A204.1 (cell line): ENCODE results near the gene CACNG6.
"Not testable (repeated sequence)": the region's sequence is repeated elsewhere in the genome, so short reads cannot be mapped to it uniquely, and the experiment has no call there.

Source experiments
- FAIRE-seq: peaks from 2 replicates; lab custom pipeline; 2012; peaks lifted over from hg19 to GRCh38; lab: Jason Lieb, UNC

CACNG6 gene, protein sequence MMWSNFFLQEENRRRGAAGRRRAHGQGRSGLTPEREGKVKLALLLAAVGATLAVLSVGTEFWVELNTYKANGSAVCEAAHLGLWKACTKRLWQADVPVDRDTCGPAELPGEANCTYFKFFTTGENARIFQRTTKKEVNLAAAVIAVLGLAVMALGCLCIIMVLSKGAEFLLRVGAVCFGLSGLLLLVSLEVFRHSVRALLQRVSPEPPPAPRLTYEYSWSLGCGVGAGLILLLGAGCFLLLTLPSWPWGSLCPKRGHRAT

DNA sequence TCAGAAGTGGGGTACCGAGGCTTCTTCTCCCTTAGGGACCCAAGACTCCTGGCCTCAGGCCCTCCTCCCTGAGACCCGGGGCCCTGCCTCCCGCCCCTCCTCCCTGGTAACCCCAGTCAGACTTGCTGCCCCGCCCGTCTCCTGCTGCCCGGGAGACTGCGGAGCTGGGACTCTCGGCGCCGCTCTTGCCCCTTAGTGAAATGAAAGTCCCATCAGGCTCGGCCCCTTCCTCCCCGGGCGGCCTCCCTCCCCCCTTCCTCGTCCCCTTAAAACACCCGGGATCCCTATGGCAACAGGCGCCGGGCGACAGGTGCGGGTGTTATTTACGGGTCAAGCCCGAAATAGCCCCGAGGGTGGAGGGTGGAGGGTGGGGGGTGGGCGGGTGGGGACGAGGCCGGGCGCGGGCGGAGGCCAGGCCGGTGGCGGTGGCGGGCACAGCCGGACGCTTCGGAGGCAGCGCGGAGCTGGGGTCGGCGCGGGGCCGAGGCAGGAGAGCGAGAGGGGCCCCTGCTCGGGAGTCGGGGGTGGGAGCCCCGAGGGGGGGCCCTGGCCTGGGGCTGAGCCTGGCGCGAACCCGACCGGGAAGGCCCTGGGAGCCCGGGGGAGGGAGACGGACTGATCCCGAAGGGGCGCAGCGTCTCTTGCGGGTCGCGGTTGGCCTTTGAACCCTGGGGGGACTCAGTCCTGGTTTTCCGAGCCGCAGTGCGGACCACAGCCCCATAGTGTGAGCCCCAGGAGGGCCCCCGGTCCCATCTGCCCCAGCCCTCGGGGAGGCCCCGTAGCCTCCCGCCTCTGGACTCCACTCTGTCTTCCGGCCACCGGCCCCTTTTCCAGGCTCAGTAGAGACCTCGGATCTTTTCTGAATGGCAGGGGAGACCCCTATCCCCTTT lies at the start of gene CACNG6:
Gene CACNG6 (plus strand): TSS at position 414 of the 890 bp plus-strand sequence. CDS start 1,241 bp downstream, outside the sequence.
- no peak for FAIRE-seq

DNA sequence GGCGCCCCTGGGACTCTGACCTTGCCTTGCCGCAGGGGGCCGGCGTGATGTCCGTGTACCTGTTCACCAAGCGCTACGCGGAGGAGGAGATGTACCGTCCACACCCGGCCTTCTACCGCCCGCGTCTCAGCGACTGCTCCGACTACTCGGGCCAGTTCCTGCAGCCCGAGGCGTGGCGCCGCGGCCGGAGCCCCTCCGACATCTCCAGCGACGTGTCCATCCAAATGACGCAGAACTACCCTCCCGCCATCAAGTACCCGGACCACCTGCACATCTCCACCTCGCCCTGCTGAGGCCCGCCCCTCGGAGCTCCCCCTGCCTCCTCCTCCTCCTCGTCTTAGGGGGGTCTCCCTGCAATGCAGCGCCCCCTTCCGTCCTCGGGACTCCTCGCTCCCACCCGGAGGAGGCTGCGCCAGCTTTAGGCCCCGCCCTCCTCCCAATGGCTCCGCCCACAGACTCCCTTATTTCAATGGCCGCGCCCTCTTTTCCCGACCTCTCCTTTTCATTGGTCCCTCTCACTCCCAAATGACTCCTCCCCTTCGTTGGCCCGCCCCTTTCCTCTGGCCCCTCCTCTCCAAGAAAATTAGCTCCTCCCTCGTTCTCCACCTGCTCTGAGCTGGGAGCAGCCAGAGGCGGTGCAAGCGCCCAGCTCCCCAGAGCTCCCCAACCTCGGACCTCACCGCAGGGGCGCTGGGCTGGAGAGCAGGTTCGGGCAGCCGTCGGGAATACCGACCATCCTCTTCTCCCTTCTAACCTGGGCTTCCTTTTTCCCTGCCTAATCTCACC lies 49.2 kb upstream of the CACNG6 start:
- no peak for FAIRE-seq

DNA sequence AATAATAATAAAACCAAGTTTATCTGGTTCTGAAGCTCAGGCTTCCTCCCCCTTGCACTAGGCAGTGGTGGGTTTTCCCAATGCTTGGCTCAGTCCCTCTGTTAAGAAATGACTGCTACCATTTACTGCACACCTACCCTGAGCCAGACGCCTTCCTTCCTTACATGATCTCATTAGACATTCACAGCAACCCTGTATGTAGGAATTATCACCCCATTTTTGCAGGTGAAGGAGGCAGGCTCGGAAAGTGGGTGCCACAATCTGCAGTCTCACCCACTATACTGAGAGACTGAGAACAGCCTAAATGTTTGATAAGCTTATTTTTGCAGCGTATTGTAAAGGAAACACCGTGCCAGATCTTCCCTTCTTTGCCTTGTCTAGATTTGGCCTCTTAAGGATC lies 47.0 kb upstream of the CACNG6 start:
- no peak for FAIRE-seq

DNA sequence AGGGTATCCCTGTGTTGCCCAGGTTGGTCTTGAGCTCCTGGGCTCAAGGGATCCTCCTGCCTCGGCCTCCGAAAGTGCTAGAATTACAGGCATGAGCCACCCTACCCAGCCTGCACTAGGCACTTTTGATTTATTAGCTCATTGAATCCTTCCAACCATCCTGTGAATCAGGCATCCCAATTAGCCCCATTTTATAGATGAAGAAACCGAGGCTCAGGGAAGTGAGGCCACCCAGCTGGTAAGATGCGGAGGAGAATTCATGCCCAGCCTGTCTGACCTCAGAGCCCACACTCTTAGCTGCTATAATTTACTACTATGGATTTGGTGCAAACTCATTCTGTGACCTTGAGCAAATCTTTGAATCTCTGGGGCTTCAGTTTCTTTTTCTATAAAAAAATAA lies 46.5 kb upstream of the CACNG6 start:
- FAIRE-seq, result no peak

DNA sequence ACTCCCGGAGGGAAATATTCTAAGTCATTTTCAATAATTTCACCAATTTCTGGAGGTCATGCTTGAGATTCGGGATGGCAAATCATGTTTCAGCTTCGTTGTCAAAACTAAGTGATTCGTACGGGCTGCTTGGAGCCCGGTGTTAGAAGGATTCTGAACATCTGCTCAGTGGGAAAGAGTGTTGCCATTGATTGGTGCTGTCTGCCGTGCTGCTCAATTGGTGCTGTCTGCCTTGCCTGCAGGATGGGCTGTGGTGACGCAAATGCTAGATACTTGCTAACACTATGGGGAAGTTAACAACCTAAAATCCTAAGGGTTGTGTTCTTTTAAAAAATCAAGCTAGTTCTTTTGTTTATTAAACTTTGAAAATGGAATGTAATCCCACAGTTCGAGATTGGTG lies 46.0 kb upstream of the CACNG6 start:
- FAIRE-seq, result no peak

DNA sequence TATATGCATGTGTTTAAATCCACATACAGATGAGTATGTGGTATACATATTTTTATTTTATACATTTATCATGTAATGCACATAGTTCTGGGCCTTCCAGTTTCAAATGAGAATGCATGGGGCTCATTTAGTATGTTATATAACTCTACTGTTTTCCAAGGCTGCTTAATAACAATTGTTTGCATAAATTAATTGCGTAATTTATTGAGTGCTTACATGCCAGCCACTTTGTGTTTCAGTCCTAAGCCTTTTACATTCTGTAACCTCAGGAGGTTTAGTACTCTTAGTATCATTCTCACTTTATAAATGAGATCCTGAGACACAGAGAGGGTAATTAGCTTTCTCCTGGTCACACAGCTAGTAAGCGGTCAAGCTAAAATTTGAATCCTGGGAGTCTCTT lies 45.4 kb upstream of the CACNG6 start:
- no peak for FAIRE-seq

DNA sequence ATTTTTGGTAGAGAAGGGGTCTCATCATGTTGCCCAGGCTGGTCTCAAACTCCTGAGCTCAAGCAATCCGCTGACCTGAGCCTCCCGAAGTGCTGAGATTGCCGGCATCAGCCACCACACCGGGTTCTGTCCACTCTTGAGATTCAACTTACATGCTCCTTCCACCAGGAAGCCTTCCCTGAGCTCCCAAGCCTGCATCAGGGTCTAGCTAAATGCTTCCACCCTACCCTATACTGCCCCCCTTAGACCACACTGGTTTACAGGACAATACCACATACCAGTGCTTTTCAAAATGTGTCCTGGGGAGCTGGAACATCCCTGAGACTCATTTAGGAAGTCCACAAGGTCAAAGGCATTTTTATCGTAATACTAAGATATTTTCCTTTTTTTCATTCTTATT lies 43.8 kb upstream of the CACNG6 start:
- no peak for FAIRE-seq

DNA sequence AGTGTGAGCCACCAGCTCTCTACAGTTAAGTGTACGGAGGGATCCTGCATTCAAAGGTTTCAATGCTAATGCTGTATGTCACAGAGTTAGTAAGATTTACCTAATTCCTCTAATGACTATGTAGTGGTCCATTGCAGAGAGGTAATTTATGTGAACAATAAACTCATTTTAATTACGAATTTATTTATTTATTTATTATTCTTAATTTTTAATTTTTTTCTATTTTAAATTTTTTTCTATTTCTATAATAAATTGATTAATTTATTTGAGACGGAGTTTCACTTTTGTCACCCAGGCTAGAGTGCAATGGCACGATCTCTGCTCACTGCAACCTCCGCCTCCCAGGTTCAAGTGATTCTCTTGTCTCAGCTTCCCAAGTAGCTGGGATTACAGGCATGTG lies 42.8 kb upstream of the CACNG6 start:
- FAIRE-seq, result not testable (repeated sequence)

DNA sequence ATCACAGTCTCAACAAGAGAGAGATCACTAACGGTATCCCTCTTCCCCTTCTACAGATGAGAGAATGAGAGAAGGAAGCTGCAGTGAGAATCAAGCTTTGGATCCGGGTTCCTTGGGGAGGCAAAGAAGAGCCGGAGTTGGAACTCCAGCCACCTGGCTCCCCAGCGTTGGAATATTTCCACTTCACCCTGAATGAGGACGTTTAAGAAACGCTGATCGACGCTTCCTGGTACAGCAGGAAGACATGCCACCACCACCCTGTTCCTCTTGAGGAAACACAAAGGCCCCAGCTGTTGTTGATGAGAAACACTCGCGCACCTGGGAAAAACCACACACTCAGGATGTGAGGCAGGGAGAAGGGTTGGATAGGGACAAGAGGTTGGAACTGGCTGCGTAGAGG lies 40.0 kb upstream of the CACNG6 start:
- no peak for FAIRE-seq

DNA sequence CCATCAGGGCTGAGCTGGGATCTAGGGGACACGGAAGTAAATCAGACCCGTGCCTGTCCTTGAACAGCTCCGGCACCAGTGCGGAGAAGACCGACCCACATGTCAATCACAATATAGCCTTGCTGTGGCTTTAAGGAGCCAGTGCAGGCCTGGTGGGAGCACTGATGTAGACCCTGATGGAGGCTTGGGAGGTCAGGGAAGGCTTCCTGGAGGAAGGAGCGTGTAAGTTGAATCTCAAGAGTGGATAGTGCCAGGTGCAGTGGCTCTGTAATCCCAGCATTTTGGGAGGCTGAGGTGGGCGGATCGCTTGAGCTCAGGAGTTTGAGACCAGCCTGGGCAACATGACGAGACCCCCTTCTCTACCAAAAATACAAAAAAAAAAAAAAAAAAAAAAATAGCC lies 39.5 kb upstream of the CACNG6 start:
- no peak for FAIRE-seq

DNA sequence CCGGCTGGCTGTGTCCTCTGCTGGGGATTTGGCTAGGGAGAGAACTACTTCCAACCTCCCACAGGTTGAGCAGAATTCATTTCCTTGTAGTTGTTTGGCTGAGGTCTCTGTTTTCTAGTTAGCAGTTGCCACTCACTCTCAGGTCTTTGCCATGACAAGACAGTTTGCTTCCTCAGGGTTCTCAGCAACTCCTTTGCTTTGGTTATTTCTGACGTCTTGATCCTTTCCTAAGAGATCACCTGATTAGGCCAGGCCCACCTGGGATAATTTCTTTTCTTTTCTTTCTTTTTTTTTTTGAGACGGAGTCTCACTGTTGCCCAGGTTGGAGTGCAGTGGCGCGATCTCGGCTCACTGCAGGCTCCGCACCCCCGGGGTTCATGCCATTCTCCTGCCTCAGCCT lies 38.1 kb upstream of the CACNG6 start:
- no peak for FAIRE-seq

DNA sequence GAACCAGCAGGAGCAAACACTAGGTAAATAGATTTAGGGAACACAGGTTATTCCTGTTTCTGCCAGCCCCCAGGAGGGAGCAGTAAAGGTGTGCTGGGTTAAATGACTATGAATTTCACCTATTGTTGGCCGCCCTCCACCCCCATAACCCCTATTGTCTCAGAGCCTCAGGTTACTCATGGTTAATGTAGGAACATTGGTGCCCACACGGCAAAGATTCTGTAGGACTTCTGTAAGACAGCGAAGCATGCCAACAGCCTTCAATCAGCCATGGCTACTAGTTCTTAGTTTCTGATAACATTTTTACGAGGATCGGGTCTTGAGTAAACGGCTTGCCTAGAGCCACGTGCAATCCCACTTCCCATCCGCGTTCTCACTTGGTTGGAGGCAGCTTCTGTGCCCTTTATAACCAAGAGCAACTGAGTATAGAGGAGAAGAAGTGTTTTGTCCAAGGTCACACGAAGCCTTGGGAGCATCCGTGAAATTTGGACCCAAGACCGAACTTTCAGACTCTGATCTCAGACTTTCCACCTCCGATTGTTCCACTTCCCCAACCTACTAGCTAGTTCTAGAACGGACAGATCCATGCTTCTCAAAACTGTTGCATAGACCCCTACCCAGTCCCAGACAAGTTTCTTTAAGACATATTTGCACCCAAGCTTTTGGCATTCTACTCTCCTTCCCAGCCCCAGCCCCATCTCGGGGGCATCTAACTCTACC lies 33.8 kb upstream of the CACNG6 start:
- no peak for FAIRE-seq

DNA sequence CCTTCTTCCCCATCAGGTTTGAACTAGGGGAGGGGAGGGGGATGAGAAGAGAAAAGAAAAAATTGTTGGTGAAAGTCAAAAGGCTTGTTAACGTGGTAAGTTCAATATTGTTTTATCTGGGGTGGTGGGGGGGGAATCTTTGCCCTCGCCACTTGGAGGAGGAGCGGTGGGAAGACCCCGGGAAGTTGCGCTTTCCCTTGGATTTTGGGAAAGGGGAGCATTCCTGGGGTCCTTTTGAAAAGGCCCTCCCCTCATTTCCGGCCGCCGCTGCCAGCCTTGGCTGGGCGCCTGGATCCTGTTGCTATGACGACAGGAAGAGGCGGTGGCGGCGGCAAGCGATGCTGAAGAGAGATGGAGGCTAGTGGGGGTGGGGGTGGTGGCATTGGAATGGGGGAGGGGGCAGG lies 33.3 kb upstream of the CACNG6 start:
- FAIRE-seq, result no peak

DNA sequence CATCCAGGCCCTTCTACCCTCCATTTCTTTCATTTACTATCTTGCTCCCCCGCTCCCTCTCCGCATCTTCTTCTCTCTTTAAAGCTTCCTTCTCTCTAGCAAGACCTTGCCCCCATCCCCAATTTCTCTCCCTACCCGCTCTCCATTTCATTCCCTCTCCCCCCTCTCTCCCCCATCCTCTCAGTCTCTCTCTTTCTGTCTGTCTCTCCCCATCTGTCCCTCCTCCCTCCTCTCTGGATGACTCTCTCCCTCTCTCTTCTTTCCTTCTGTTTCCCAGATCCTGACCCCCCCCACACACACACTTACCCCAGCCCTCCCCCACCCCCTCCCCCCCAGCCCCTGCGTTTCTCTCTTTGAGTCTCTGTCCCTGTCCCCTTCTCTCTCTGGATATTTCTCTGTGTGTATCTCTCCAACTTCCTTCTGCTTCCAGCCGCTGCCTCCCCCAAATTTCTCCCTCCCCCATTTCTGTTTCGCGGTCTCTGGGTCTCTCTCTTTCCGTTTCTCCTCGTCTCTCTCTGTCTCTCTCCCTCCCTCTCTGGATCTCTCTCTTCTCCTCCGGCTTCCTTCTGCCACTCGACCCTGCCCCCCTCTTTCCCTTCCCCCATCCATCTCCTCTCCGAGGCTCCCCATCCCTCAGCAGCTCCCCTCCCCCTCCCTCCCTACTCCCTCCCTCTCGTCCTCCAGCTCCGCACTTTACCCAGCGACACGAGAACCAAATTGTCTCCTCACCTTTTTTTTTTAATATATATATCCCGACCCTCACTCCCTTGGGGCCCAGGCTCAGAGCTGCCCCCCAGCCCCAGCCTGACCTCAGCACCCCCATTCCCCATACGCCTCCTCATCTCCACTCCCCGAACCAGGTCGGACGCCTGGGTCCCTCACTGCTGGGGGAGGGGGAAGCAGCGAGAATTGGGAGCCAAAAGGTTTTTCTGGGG lies 32.3 kb upstream of the CACNG6 start:
- FAIRE-seq, result no peak

DNA sequence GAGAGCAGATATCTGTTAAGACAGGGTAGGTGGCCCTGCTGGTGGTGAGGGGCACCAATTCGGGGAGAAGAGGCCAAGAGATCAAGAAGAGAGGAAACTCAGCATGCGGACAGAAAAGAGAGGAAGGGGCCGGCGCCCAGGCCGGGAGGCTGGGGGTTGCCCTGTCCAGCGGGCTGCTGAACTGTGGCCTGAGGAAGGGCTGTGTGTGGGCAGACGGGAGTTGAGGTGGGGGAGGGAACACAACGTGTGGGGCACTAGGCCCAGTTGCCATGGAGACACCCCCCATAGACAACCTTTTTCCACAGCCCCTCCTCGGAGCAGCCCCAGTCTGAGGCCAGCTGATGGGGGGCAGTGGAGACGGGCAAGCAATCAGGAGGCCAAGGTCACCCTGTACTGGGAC lies 31.2 kb upstream of the CACNG6 start:
- FAIRE-seq, result no peak

DNA sequence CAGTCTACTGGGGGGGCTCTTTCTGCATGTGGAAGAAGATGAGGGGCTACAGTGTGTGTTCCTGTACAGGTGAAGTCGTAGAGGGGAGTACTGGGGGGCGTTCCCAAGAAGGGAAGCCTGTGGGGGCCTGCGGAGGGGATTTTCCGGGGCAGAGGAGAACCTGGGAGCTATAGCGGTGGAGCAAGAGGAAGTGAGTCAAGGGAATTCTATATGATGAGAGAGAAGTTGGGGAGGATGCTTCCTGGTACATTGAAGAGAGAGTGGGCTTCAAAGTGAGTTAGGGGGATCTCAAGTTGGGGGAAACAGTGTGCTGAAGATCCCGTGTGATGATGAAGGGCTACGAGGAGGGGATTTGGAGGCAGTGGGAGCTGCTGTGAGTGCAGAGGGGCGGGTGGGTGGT lies 30.6 kb upstream of the CACNG6 start:
- FAIRE-seq, result no peak

DNA sequence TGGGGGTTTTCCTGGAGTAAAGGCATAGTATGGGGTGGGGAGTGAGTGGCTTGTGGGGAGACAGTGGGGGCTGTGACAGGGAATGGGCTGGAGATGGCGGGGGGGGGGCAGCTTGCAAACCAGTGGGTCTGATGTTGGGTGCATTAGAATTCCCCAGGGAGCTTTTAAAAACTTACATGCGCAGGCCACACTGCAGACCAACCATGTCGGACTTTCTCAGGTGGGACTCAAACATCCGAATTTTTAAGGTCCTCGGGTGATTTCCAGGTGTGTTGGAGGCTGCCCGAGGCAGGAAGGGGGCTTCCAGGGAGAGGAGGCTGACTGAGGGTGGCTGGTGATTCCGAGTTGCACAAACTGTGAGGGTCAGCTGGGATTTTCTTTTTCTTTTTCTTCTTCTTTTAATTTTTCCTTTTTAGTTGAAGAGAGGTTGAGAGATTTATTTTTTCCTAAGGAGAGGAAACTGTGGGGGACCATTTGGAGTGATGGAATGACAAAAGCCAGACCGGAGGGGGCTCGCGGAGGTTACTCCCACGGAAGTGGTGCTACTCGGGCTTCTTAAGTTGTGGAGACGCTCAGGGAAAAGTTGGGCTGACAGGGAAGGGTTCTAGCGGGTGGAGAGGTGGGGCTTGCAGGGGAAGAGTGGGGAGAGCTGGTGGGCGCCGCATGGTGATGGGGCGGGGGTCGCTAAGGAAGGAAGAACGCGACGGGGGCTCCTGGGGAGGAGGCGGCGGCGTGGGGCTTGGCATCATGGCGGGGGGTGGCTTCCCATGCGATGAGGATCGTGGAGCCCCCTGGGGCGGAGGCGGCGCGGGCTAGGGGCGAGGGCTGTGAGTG lies 29.7 kb upstream of the CACNG6 start:
- FAIRE-seq, result no peak

DNA sequence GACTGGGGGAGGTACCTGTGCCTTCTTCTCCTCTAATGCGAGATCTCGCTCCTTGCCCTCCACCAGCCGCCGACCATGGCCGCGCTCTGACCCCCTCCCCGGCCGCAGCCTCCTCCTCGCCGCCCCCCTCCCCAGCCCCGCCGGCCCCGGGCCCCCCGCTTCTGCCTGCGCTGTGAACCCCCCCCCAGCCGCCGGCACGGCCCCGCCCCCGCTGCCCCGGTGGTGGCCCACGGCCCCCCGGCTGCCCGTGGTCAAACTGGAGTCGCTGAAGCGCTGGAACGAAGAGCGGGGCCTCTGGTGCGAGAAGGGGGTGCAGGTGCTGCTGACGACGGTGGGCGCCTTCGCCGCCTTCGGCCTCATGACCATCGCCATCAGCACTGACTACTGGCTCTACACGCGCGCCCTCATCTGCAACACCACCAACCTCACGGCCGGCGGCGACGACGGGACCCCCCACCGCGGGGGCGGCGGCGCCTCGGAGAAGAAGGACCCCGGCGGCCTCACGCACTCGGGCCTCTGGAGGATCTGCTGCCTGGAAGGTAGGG lies 28.5 kb upstream of the CACNG6 start, which contains the start of gene CACNG8:
Gene CACNG8 (plus strand): TSS at position 51 of the 545 bp plus-strand sequence.
- no peak for FAIRE-seq

DNA sequence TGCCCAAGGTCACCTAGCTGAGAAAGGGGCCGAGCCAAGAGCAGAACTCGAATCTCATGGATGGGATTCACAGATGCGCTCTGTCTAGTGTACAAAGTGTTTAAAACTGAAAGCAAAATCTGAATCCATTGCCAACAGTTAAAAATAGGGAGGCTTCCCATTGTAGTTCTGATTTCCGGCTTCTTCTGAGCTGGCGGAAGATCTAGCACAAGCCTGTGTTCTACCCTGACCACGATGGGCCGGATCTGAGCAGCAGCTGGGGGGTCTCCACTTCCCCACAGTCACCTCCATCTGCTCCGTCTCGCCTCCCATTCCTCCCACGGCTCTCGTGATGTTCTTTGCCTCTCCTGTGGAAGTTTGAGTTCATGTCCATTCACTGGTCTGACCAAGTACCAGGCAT lies 26.3 kb upstream of the CACNG6 start:
- FAIRE-seq, result no peak

DNA sequence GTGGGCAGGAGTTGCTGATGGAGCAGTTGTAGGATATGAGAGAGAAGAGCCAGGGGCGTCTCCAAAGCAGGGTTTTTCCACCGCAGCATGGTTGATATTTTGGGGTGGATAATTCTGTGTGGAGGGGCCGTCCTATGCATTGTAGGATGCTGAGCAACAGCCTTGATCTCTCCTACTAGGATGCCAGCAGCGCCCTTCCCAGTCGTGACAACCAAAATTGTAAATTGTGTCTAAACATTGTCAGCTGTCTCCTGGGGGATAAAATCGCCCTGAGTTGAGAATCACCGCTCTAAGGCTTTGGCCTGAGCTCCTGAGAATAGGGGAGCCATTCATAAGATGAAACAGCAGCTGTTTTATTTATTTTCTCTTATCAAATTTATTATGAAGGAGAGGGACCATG lies 24.5 kb upstream of the CACNG6 start:
- no peak for FAIRE-seq
